ENCODE results near the gene PTCD2. TPM values are rescaled to one million over a fixed set of nuclear protein-coding genes. Genes with fewer than 3 reads are reported as not detected.

PTCD2 gene
- total and polyA plus RNA-seq, 2 donors (not counting 3 experiments of a cell fraction or from before 2014, with no cell fraction given), result 4.3 to 6.7 TPM

DNA sequence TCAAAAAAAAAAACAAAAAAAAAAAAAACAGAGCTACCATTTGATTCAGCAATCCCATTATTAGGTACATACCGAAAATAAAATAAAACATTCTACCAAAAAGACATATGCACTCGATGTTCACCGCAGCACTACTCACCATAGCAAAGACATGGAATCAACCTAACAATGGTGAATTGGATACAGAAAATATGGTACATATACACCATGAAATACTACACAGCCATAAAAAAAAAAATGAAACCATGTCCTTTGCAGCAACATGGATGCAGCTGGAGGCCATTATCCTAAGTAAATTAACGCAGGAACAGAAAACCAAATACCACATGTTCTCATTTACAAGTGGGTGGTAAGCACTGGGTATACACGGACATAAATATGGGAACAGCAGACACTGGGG lies 21.5 kb upstream of the PTCD2 start:
- POLR2A ChIA-PET, result no interaction called here
- dilution Hi-C loops (cut with MboI; ENCODE audit: extremely low pct_ligation_motif_present, low sequenced_read_pairs), result no loop called here

More for the DNA sequence above, 21.5 kb upstream of the PTCD2 start:
- Histone ChIP-seq H3K4me1 (ENCODE audit: control insufficient read depth, extremely low read depth, insufficient read depth, low read length) (no peaks in the 10 kb centered on the region), H3K79me2 (ENCODE audit: control insufficient read depth, insufficient read depth, low read length) (peaks cover 37% of the 10 kb centered on the region), H3K4me3 (replicated peaks in 1 of 3; ENCODE audit: insufficient read depth in 1 of 3, low read depth in 1 of 3, low read length in 3 of 3) (no peak overlapping the region), H3K4me2 (ENCODE audit: insufficient read depth, low read length) (no peak overlapping the region), H2AFZ (ENCODE audit: low read depth, low read length) (no peak overlapping the region), H3K9me3 (replicated peaks; ENCODE audit: control insufficient read depth, insufficient read depth, low read length) (no peaks in the 10 kb centered on the region), H3K27me3 (ENCODE audit: control insufficient read depth in 2 of 2, insufficient read depth in 2 of 2, low read length in 2 of 2) (no peaks in the 10 kb centered on the region), H3K9me1 (replicated peaks; ENCODE audit: control insufficient read depth, extremely low read depth, insufficient read depth, low read length) (no peaks in the 10 kb centered on the region), H3K27ac (ENCODE audit: insufficient read depth, low read depth, low read length) (no peak overlapping the region), H3K9ac (replicated peaks; ENCODE audit: extremely low read depth, insufficient read depth, low read length) (no peak overlapping the region), H4K20me1 (replicated peaks; ENCODE audit: control insufficient read depth, extremely low read depth, insufficient read depth, low read length) (no peaks in the 10 kb centered on the region), H3K36me3 (ENCODE audit: control insufficient read depth in 2 of 2, extremely low read depth in 1 of 2, insufficient read depth in 2 of 2, low read length in 2 of 2) (peaks cover 0 to 7% of the 10 kb centered on the region in 2 experiments)
- no peak for DNase-seq (ENCODE audit: low read depth, low spot score)
- TF ChIP-seq POLR2A (IDR thresholded peaks at IDR 0.05; ENCODE audit: low read depth, low read length), result no peak
- TF ChIP-seq EZH2 (IDR thresholded peaks at IDR 0.05; ENCODE audit: borderline replicate concordance, low read depth, low read length, severe bottlenecking), result no peak
- no peak for TF ChIP-seq MYC (IDR thresholded peaks at IDR 0.05; ENCODE audit: low read depth, low read length)
- TF ChIP-seq, protein P1, sequence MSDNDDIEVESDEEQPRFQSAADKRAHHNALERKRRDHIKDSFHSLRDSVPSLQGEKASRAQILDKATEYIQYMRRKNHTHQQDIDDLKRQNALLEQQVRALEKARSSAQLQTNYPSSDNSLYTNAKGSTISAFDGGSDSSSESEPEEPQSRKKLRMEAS (IDR thresholded peaks at IDR 0.05; ENCODE audit: insufficient read depth, insufficient read length), result no peak
- TF ChIP-seq, protein P2, sequence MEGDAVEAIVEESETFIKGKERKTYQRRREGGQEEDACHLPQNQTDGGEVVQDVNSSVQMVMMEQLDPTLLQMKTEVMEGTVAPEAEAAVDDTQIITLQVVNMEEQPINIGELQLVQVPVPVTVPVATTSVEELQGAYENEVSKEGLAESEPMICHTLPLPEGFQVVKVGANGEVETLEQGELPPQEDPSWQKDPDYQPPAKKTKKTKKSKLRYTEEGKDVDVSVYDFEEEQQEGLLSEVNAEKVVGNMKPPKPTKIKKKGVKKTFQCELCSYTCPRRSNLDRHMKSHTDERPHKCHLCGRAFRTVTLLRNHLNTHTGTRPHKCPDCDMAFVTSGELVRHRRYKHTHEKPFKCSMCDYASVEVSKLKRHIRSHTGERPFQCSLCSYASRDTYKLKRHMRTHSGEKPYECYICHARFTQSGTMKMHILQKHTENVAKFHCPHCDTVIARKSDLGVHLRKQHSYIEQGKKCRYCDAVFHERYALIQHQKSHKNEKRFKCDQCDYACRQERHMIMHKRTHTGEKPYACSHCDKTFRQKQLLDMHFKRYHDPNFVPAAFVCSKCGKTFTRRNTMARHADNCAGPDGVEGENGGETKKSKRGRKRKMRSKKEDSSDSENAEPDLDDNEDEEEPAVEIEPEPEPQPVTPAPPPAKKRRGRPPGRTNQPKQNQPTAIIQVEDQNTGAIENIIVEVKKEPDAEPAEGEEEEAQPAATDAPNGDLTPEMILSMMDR (IDR thresholded peaks at IDR 0.05; ENCODE audit: extremely low read depth in 1 of 2, insufficient read depth in 1 of 2, low read depth in 1 of 2, low read length in 2 of 2), result no peak
- no peak for TF ChIP-seq POLR2AphosphoS5 (IDR thresholded peaks at IDR 0.05; ENCODE audit: insufficient read depth, low read depth, low read length)
- no peak for TF ChIP-seq JUN (IDR thresholded peaks at IDR 0.05; ENCODE audit: borderline replicate concordance, insufficient read depth, insufficient read length, low read depth)
- TF ChIP-seq GATA2 (IDR thresholded peaks at IDR 0.05; ENCODE audit: insufficient read depth, insufficient read length, low read depth, low read length), result no peak
- no peak for TF ChIP-seq FOS (IDR thresholded peaks at IDR 0.05; ENCODE audit: borderline replicate concordance, insufficient read depth, low read length)
- FAIRE-seq, result no peak
- CTCF ChIA-PET, result interaction anchor here (1.0 to 1.8 kb wide), 4 partner anchors 9 to 515 kb away, joined by 3 to 6 read pairs (median 4); no protein-coding TSS in a partner anchor
- intact Hi-C loops (cut with micrococcal nuclease), result no loop called here
- no TSS peak for BruUV-seq (replicated peaks)
